HCT116 (cell line): Measurements from ENCODE around the gene SGMS1. TPM values are rescaled to one million over a fixed set of nuclear protein-coding genes. Genes with fewer than 3 reads are reported as not detected.

Source experiments
- ATAC-seq: fragments of 200-7000 bp; cut with Tn5 transposase; 2 replicates; pipeline ENCODE4 v1.9.1; 2020; ENCODE audit warnings: mild to moderate bottlenecking, moderate library complexity
- BruUV-seq: library from RNA; stranded (reverse); fragments of 400-500 nt; replicated peaks from 2 replicates; lab custom pipeline; 2021; lab: Mats Ljungman, UMichigan
- CTCF ChIA-PET: fragments of 300-600 bp; sonication (Branson Sonifier 250); formaldehyde crosslinking; loops from one replicate; lab custom pipeline; 2021; ENCODE audit warnings: antibody characterized with exemption; lab: Charles Lee
- POLR2A ChIA-PET: fragments of 300-600, 350-600 bp; sonication (Branson Sonifier 250); formaldehyde crosslinking; loops from one replicate; lab custom pipeline; 2021; ENCODE audit warnings: antibody characterized with exemption; lab: Charles Lee
- RAD21 ChIA-PET, 2 experiments: fragments of 300-600 bp; sonication (Branson Sonifier 250); formaldehyde crosslinking; loops; one replicate each; lab custom pipeline; 2023; ENCODE audit warnings: low total read pairs in 2 of 2; ENCODE audit not compliant: uncharacterized antibody in 2 of 2, unreplicated experiment in 2 of 2, low non-redundant PET in 1 of 2; lab: Charles Lee
- DNase-seq: peaks from one replicate; pipeline ENCODE4 v3.0.0-alpha.2; 2010; ENCODE audit warnings: low read depth, low spot score
- H2AFZ ChIP-seq: fragments of 200-600 bp; shearing (Covaris generic), sonication (generic); 2 replicates; pipeline ENCODE4 v1.6.1; 2017; ENCODE audit warnings: low read depth, mixed run types, mixed read lengths, antibody characterized with exemption, low read length; ENCODE audit not compliant: poor library complexity, severe bottlenecking
- H3K27ac ChIP-seq: 2 replicates; pipeline ENCODE4 v1.5.1; 2012; ENCODE audit warnings: low read depth, low read length
- H3K27me3 ChIP-seq: fragments of 200-600 bp; sonication (generic); 2 replicates; pipeline ENCODE4 v1.6.1; 2016; ENCODE audit warnings: mixed run types, low read length, mixed read lengths; ENCODE audit not compliant: insufficient read depth
- H3K36me3 ChIP-seq, 2 experiments: fragments of 200-500 bp in 1 of 2; fragments of 200-600 bp in 1 of 2; sonication (Bioruptor generic) in 1 of 2; sonication (generic) in 1 of 2; 2 replicates each; pipeline versions ENCODE4 v1.5.1 to v1.6.1; 2014 to 2016; ENCODE audit warnings: low read length in 2 of 2, inconsistent platforms in 1 of 2, mixed read lengths in 1 of 2, mixed run types in 1 of 2; ENCODE audit not compliant: insufficient read depth in 2 of 2, control insufficient read depth in 1 of 2
- H3K4me1 ChIP-seq, 2 experiments: fragments of 200-600 bp in 1 of 2; sonication (generic) in 1 of 2; 2 replicates each; pipeline versions ENCODE4 v1.5.1 to v1.6.1; 2012 to 2017; ENCODE audit warnings: low read length in 2 of 2, inconsistent platforms in 1 of 2, mild to moderate bottlenecking in 1 of 2, mixed read lengths in 1 of 2, mixed run types in 1 of 2, moderate library complexity in 1 of 2; ENCODE audit not compliant: insufficient read depth in 2 of 2, control insufficient read depth in 1 of 2
- H3K4me2 ChIP-seq: fragments of 200-600 bp; sonication (generic); 2 replicates; pipeline ENCODE4 v1.6.1; 2017; ENCODE audit warnings: mixed run types, low read length, mixed read lengths
- H3K4me3 ChIP-seq, 2 experiments: fragments of 200-600 bp in 1 of 2; sonication (generic) in 1 of 2; replicated peaks in 1 of 2; 2 replicates each; pipeline ENCODE4 v1.5.1; 2011 to 2016; ENCODE audit warnings: low read length in 2 of 2, control low read depth in 1 of 2, low read depth in 1 of 2, mild to moderate bottlenecking in 1 of 2, mixed read lengths in 1 of 2, mixed run types in 1 of 2
- H3K79me2 ChIP-seq: fragments of 200-600 bp; sonication (generic); 2 replicates; pipeline ENCODE4 v1.6.1; 2017; ENCODE audit warnings: mild to moderate bottlenecking, mixed run types, low read length, moderate library complexity, mixed read lengths; ENCODE audit not compliant: insufficient read depth
- H3K9ac ChIP-seq: fragments of 200-600 bp; sonication (generic); 2 replicates; pipeline ENCODE4 v1.6.1; 2016; ENCODE audit warnings: low read length, mixed read lengths
- H3K9me2 ChIP-seq: fragments of 200-600 bp; sonication (generic), shearing (Covaris generic); 2 replicates; pipeline ENCODE4 v1.6.1; 2017; ENCODE audit warnings: mixed run types, mild to moderate bottlenecking, moderate library complexity; ENCODE audit not compliant: insufficient read depth
- H3K9me3 ChIP-seq, 2 experiments: fragments of 200-500 bp in 1 of 2; fragments of 200-600 bp in 1 of 2; sonication (Bioruptor generic) in 1 of 2; sonication (generic) in 1 of 2; 2 replicates each; pipeline ENCODE4 v1.6.1; 2014 to 2017; ENCODE audit warnings: low read length in 2 of 2, mixed read lengths in 2 of 2, inconsistent platforms in 1 of 2, low read depth in 1 of 2, mild to moderate bottlenecking in 1 of 2, mixed run types in 1 of 2, moderate library complexity in 1 of 2; ENCODE audit not compliant: control insufficient read depth in 1 of 2, insufficient read depth in 1 of 2
- H4K20me1 ChIP-seq: fragments of 200-600 bp; sonication (generic), shearing (Covaris generic); 2 replicates; pipeline ENCODE4 v1.6.1; 2017; ENCODE audit warnings: mixed run types, mild to moderate bottlenecking, moderate library complexity; ENCODE audit not compliant: insufficient read depth
- CBX3 ChIP-seq: IDR thresholded peaks from 2 replicates; pipeline ENCODE4 v1.6.1; 2012; ENCODE audit warnings: low read depth
- CEBPB ChIP-seq: IDR thresholded peaks from 2 replicates; pipeline ENCODE4 v1.6.1; 2012; ENCODE audit warnings: low read depth
- CTCF ChIP-seq, 3 experiments: fragments of 200-600 bp in 1 of 3; sonication (generic) in 1 of 3; IDR thresholded peaks in 2 of 3; conservative IDR thresholded peaks in 1 of 3; 2 replicates each; pipeline ENCODE4 v1.5.1; 2012 to 2017; ENCODE audit warnings: low read depth in 2 of 3, low read length in 2 of 3, antibody characterized with exemption in 1 of 3, borderline replicate concordance in 1 of 3, control low read depth in 1 of 3, mild to moderate bottlenecking in 1 of 3, mixed read lengths in 1 of 3, mixed run types in 1 of 3, moderate library complexity in 1 of 3; ENCODE audit not compliant: insufficient read depth in 1 of 3
- EGR1 ChIP-seq: IDR thresholded peaks from 2 replicates; pipeline ENCODE4 v1.6.1; 2012; ENCODE audit warnings: low read depth
- ELF1 ChIP-seq: IDR thresholded peaks from 2 replicates; pipeline ENCODE4 v1.6.1; 2012; ENCODE audit warnings: low read depth, borderline replicate concordance
- EZH2 ChIP-seq: fragments of 200-600 bp; sonication (generic); IDR thresholded peaks from 2 replicates; pipeline ENCODE4 v1.6.1; 2017; ENCODE audit warnings: antibody characterized with exemption, mixed run types
- FOSL1 ChIP-seq: IDR thresholded peaks from 2 replicates; pipeline ENCODE4 v1.6.1; 2012; ENCODE audit warnings: low read depth
- MAX ChIP-seq: IDR thresholded peaks from 2 replicates; pipeline ENCODE4 v1.6.1; 2012
- SIN3A ChIP-seq: IDR thresholded peaks from 2 replicates; pipeline ENCODE4 v1.6.1; 2012; ENCODE audit warnings: low read depth
- TCF7L2 ChIP-seq: IDR thresholded peaks from 2 replicates; pipeline ENCODE4 v1.7.0; 2011; ENCODE audit warnings: borderline replicate concordance, inconsistent platforms; ENCODE audit not compliant: insufficient read depth, insufficient read length; ENCODE audit errors: extremely low read depth
- YY1 ChIP-seq: IDR thresholded peaks from 2 replicates; pipeline ENCODE4 v1.6.1; 2011; ENCODE audit warnings: low read length, low read depth, moderate library complexity, mild to moderate bottlenecking; ENCODE audit not compliant: insufficient replicate concordance; ENCODE audit errors: extremely low read depth
- ZFX ChIP-seq: fragments of 450-650 bp; IDR thresholded peaks from 2 replicates; pipeline ENCODE4 v1.6.1; 2017
- intact Hi-C: fragments of 100-400 bp; cut with micrococcal nuclease; formaldehyde crosslinking; loops from 2 replicates; pipeline ENCODE4 v1.10.0; 2022
- total RNA-seq: library from RNA; stranded (reverse); gene quantifications from one replicate; pipeline ENCODE4 v1.2.1, GENCODE V29; 2021; ENCODE audit not compliant: unreplicated experiment

Gene SGMS1
- total RNA-seq, 1 experiment from 2014 or later, result 29.1 TPM

DNA sequence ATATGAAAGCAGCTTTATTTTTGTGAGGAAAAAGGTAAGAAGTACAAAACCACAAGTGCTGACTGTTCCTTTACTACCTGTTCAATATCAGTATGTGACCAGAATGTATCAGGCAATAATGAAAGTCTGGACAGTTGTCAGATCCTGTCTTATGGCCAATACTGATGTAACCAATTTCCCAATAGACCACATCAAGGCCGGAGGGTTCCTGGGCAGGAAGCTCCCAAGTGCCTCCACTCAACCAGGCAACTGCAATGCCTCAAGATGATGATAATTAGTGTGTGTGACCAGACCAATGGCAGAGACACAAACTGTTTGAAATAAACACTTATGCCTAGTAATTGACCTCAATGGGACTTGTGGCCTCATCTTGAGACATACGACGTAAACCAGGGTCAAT lies 223.1 kb downstream of the SGMS1 start:
- no peaks in the 10 kb centered on the region for H4K20me1 ChIP-seq
- no peaks in the 10 kb centered on the region for H3K36me3 ChIP-seq
- no peaks in the 10 kb centered on the region for H3K9me2 ChIP-seq
- no peaks in the 10 kb centered on the region for H3K9me3 ChIP-seq
- no peak overlapping the region for H3K27ac ChIP-seq
- DNase-seq (no peak), ATAC-seq (no peak)
- H2AFZ ChIP-seq, result no peak overlapping the region
- CTCF ChIA-PET, result no interaction called here
- TF ChIP-seq CEBPB, result 0 out of 2 replicates have a peak, but pooled peaks have one; percentile 41
- no peak for TF ChIP-seq ZFX
- POLR2A ChIA-PET, result no interaction called here
- no peaks in the 10 kb centered on the region for H3K27me3 ChIP-seq
- RAD21 ChIA-PET, result no interaction called here
- no peak overlapping the region for H3K4me2 ChIP-seq
- intact Hi-C loops, result no loop called here
- no peak overlapping the region for H3K4me3 ChIP-seq
- no TSS peak for BruUV-seq
- no peak overlapping the region for H3K9ac ChIP-seq
- peaks cover 7 to 19% of the 10 kb centered on the region in 2 experiments for H3K4me1 ChIP-seq
- H3K79me2 ChIP-seq, result peaks cover 45% of the 10 kb centered on the region

DNA sequence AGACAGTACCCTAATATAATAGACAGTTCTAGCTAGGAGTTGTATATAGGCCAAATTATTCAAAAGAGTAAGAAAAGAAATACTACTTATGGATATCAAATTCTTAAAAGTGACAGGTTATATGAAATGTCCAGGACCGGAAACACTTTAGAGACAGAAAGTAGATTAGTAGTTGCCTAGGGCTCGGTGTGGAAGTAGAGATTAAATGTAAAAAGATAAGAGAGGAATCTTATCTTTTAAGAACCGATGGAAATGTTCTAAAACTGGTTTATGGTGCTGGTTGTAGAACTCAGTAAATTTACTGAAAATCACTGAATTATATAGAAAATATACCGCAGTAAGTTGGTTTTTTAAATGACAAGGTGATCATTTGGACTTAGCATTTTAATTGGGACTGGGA lies 224.9 kb downstream of the SGMS1 start:
- no TSS peak for BruUV-seq
- H3K9me3 ChIP-seq, result no peaks in the 10 kb centered on the region
- H3K9me2 ChIP-seq, result no peaks in the 10 kb centered on the region
- no peak for ATAC-seq
- no peak overlapping the region for H3K27ac ChIP-seq
- intact Hi-C loops, result no loop called here
- no peak overlapping the region for H3K9ac ChIP-seq
- H3K4me1 ChIP-seq, result peaks cover 13 to 24% of the 10 kb centered on the region in 2 experiments
- ChIA-PET RAD21 (no interaction called here), CTCF (interaction anchor here (1.4 kb wide), 1 partner anchor 31 kb away, joined by 3 read pairs; no protein-coding TSS in a partner anchor), POLR2A (no interaction called here)
- H3K36me3 ChIP-seq, result no peaks in the 10 kb centered on the region
- DNase-seq, result no peak
- H4K20me1 ChIP-seq, result no peaks in the 10 kb centered on the region
- H3K4me2 ChIP-seq, result no peak overlapping the region
- H3K27me3 ChIP-seq, result no peaks in the 10 kb centered on the region
- no peak overlapping the region for H2AFZ ChIP-seq
- no peak overlapping the region for H3K4me3 ChIP-seq
- TF ChIP-seq MAX, result no peak
- no peak for TF ChIP-seq CTCF (IDR thresholded peaks at IDR 0.05 in 2 of 3, conservative IDR thresholded peaks at IDR 0.05 in 1 of 3; ENCODE audit: borderline replicate concordance in 1 of 3, insufficient read depth in 1 of 3, low read depth in 2 of 3, low read length in 2 of 3)
- no peak for TF ChIP-seq ELF1
- TF ChIP-seq EGR1, result no peak
- TF ChIP-seq SIN3A, result no peak
- TF ChIP-seq EZH2, result no peak
- TF ChIP-seq CBX3, result no peak
- no peak for TF ChIP-seq CEBPB
- no peak for TF ChIP-seq TCF7L2
- no peak for TF ChIP-seq YY1
- TF ChIP-seq FOSL1, result no peak
- peaks cover 27% of the 10 kb centered on the region for H3K79me2 ChIP-seq
